HEK293 (cell line): ENCODE results near the gene FXYD5.

Experiments used
- CTCF ChIA-PET: fragments of 350-600 bp; formaldehyde crosslinking; extraction: SDS; loops from one replicate; lab custom pipeline; 2021; ENCODE audit warnings: antibody characterized with exemption; lab: Yijun Ruan, JAX
- POLR2A ChIA-PET: fragments of 300-600 bp; formaldehyde crosslinking; extraction: SDS; loops from one replicate; lab custom pipeline; 2020; ENCODE audit warnings: antibody characterized with exemption, inconsistent platforms; lab: Yijun Ruan, JAX
- H3K27ac ChIP-seq: fragments of 200-500 bp; sonication (Bioruptor generic); 2 replicates; pipeline ENCODE4 v1.5.1; 2014; ENCODE audit warnings: low read depth, low read length, control low read depth, inconsistent platforms; ENCODE audit errors: extremely low read depth
- H3K36me3 ChIP-seq, 2 experiments: fragments of 200-500 bp in 1 of 2; sonication (Bioruptor generic) in 1 of 2; 1 replicate in 1 of 2; 2 replicates in 1 of 2; pipeline ENCODE4 v1.5.1; 2014 to 2017; ENCODE audit warnings: inconsistent platforms in 2 of 2, low read length in 2 of 2; ENCODE audit not compliant: control insufficient read depth in 2 of 2, insufficient read depth in 1 of 2
- H3K4me1 ChIP-seq: fragments of 200-500 bp; sonication (Bioruptor generic); 2 replicates; pipeline ENCODE4 v1.5.1; 2014; ENCODE audit warnings: mild to moderate bottlenecking, low read length, inconsistent platforms; ENCODE audit not compliant: control insufficient read depth, insufficient read depth
- H3K4me3 ChIP-seq: 2 replicates; pipeline ENCODE4 v1.5.1; 2011; ENCODE audit warnings: low read depth, mild to moderate bottlenecking, control low read depth, low read length, moderate library complexity
- H3K9me3 ChIP-seq: fragments of 200-500 bp; sonication (Bioruptor generic); 2 replicates; pipeline ENCODE4 v1.5.1; 2014; ENCODE audit warnings: low read depth, low read length, inconsistent platforms; ENCODE audit not compliant: control insufficient read depth, insufficient read depth
- GLIS1 ChIP-seq: fragments of 450-650 bp; formaldehyde crosslinking; IDR thresholded peaks from 2 replicates; pipeline ENCODE4 v1.5.1; 2016; ENCODE audit warnings: missing biosample characterization, missing genetic modification characterization
- HIC1 ChIP-seq: fragments of 450-650 bp; formaldehyde crosslinking; IDR thresholded peaks from 2 replicates; pipeline ENCODE4 v1.5.1; 2016; ENCODE audit warnings: missing biosample characterization, missing genetic modification characterization
- REPIN1 ChIP-seq: fragments of 450-650 bp; formaldehyde crosslinking; IDR thresholded peaks from 2 replicates; pipeline ENCODE4 v1.5.1; 2017; ENCODE audit warnings: missing biosample characterization, missing genetic modification characterization, low read depth
- SALL2 ChIP-seq: fragments of 450-650 bp; formaldehyde crosslinking; IDR thresholded peaks from 2 replicates; pipeline ENCODE4 v1.5.0; 2017; ENCODE audit warnings: missing biosample characterization, mild to moderate bottlenecking, missing genetic modification characterization, borderline replicate concordance
- ZNF112 ChIP-seq: fragments of 450-650 bp; formaldehyde crosslinking; IDR thresholded peaks from 2 replicates; pipeline ENCODE4 v1.5.0; 2017; ENCODE audit warnings: missing biosample characterization, missing genetic modification characterization
- ZNF19 ChIP-seq: fragments of 450-650 bp; formaldehyde crosslinking; IDR thresholded peaks from 2 replicates; pipeline ENCODE4; 2016; ENCODE audit warnings: missing biosample characterization, missing genetic modification characterization, low read depth
- ZNF221 ChIP-seq: fragments of 450-650 bp; formaldehyde crosslinking; IDR thresholded peaks from 2 replicates; pipeline ENCODE4 v1.5.1; 2017; ENCODE audit warnings: missing biosample characterization, missing genetic modification characterization, borderline replicate concordance
- ZNF248 ChIP-seq: fragments of 450-650 bp; formaldehyde crosslinking; IDR thresholded peaks from 2 replicates; pipeline ENCODE4 v1.5.1; 2017; ENCODE audit warnings: missing biosample characterization, missing genetic modification characterization
- ZNF280D ChIP-seq: fragments of 450-650 bp; formaldehyde crosslinking; IDR thresholded peaks from 2 replicates; pipeline ENCODE4 v1.5.1; 2016; ENCODE audit warnings: missing biosample characterization, missing genetic modification characterization
- ZNF302 ChIP-seq: fragments of 450-650 bp; formaldehyde crosslinking; IDR thresholded peaks from 2 replicates; pipeline ENCODE4 v1.5.1; 2016; ENCODE audit warnings: missing biosample characterization, missing genetic modification characterization, low read depth
- ZNF311 ChIP-seq: fragments of 450-650 bp; formaldehyde crosslinking; IDR thresholded peaks from 2 replicates; pipeline ENCODE4 v1.5.1; 2017; ENCODE audit warnings: missing biosample characterization, missing genetic modification characterization, borderline replicate concordance
- ZNF324 ChIP-seq: fragments of 450-650 bp; formaldehyde crosslinking; IDR thresholded peaks from 2 replicates; pipeline ENCODE4 v1.5.1; 2016; ENCODE audit warnings: missing biosample characterization, missing genetic modification characterization
- ZNF341 ChIP-seq: fragments of 450-650 bp; formaldehyde crosslinking; IDR thresholded peaks from 2 replicates; pipeline ENCODE4; 2016; ENCODE audit warnings: low read depth, missing biosample characterization, missing genetic modification characterization
- ZNF433 ChIP-seq: fragments of 450-650 bp; formaldehyde crosslinking; IDR thresholded peaks from 2 replicates; pipeline ENCODE4 v1.5.1; 2016; ENCODE audit warnings: missing biosample characterization, missing genetic modification characterization, low read depth
- ZNF518A ChIP-seq: fragments of 450-650 bp; formaldehyde crosslinking; conservative IDR thresholded peaks from 2 replicates; pipeline ENCODE4 v1.5.1; 2016; ENCODE audit warnings: low read depth, missing biosample characterization, missing genetic modification characterization
- ZNF571 ChIP-seq: fragments of 450-650 bp; formaldehyde crosslinking; IDR thresholded peaks from 2 replicates; pipeline ENCODE4 v1.5.0; 2017; ENCODE audit warnings: missing biosample characterization, missing genetic modification characterization
- ZNF580 ChIP-seq: fragments of 450-650 bp; formaldehyde crosslinking; IDR thresholded peaks from 2 replicates; pipeline ENCODE4 v1.5.1; 2016; ENCODE audit warnings: missing biosample characterization, missing genetic modification characterization
- ZNF600 ChIP-seq: fragments of 450-650 bp; formaldehyde crosslinking; IDR thresholded peaks from 2 replicates; pipeline ENCODE4 v1.5.1; 2016; ENCODE audit warnings: missing biosample characterization, missing genetic modification characterization
- ZNF747 ChIP-seq: fragments of 450-650 bp; formaldehyde crosslinking; IDR thresholded peaks from 2 replicates; pipeline ENCODE4 v1.5.1; 2016; ENCODE audit warnings: missing biosample characterization, missing genetic modification characterization

FXYD5 gene

GRCh38 chr19:35206855-35207254, 52.3 kb downstream of the FXYD5 start:
- ChIA-PET POLR2A (no interaction called here), CTCF (no interaction called here)
- Histone ChIP-seq H3K4me3 (no peak overlapping the region), H3K27ac (no peak overlapping the region), H3K36me3 (peaks cover 0 to 5% of the 10 kb centered on the region in 2 experiments; a peak in 1 of 3 replicates), H3K9me3 (no peaks in the 10 kb centered on the region), H3K4me1 (no peaks in the 10 kb centered on the region)
- peak; percentile 61 for TF ChIP-seq GLIS1 (tag by site-specific recombination)
- no peak for TF ChIP-seq ZNF600

- no peak overlapping the region for H3K27ac ChIP-seq
- H3K4me1 ChIP-seq = no peaks in the 10 kb centered on the region
- H3K36me3 ChIP-seq = peaks cover 0 to 5% of the 10 kb centered on the region in 2 experiments; a peak in 1 of 3 replicates
- TF ChIP-seq ZNF302 = no peak
- no peak for TF ChIP-seq ZNF248 (tag by site-specific recombination)
- no peaks in the 10 kb centered on the region for H3K9me3 ChIP-seq
- H3K4me3 ChIP-seq = no peak overlapping the region
- ChIA-PET POLR2A (no interaction called here), CTCF (no interaction called here)
Observed at GRCh38 chr19:35207391-35207871, 52.9 kb downstream of the FXYD5 start.

- ChIA-PET CTCF (no interaction called here), POLR2A (no interaction called here)
- Histone ChIP-seq H3K9me3 (no peaks in the 10 kb centered on the region), H3K4me1 (no peaks in the 10 kb centered on the region), H3K36me3 (peaks cover 0 to 5% of the 10 kb centered on the region in 2 experiments; a peak in 1 of 3 replicates), H3K27ac (no peak overlapping the region), H3K4me3 (no peak overlapping the region)
- TF ChIP-seq ZNF221 (tag by site-specific recombination) = no peak
- no peak for TF ChIP-seq ZNF19 (tag by site-specific recombination)
- no peak for TF ChIP-seq HIC1 (tag by site-specific recombination)
- TF ChIP-seq REPIN1 = no peak
- TF ChIP-seq ZNF433 (tag by site-specific recombination) = no peak
- no peak for TF ChIP-seq ZNF112 (tag by site-specific recombination)
- TF ChIP-seq ZNF580 (tag by site-specific recombination) = peak; percentile 69
- no peak for TF ChIP-seq SALL2 (tag by site-specific recombination)
- no peak for TF ChIP-seq ZNF248 (tag by site-specific recombination)
- peak; percentile 95 for TF ChIP-seq ZNF280D (tag by site-specific recombination)
- TF ChIP-seq ZNF311 = no peak
- TF ChIP-seq ZNF747 = no peak
- no peak for TF ChIP-seq ZNF341 (tag by site-specific recombination)
- TF ChIP-seq ZNF324 = no peak
- no peak for TF ChIP-seq ZNF518A (tag by site-specific recombination)
- TF ChIP-seq ZNF571 (tag by site-specific recombination) = no peak
Observed at GRCh38 chr19:35208121-35208520, 53.6 kb downstream of the FXYD5 start.
